ENCODE results near the gene ATP9A.

- TF ChIP-seq EZH2 (IDR thresholded peaks at IDR 0.05), result no peak
- no peak for TF ChIP-seq CTCF (IDR thresholded peaks at IDR 0.05)
Observed at GRCh38 chr20:51660672-51661608, 107.2 kb downstream of the ATP9A start.

All from neural progenitor cell (in vitro differentiated cells).